Heart left ventricle (tissue), 16 donors: ENCODE measurements around the gene FAM210A. TPM values are rescaled to one million over a fixed set of nuclear protein-coding genes. Genes with fewer than 3 reads are reported as not detected.
"Not testable (repeated sequence)": the region's sequence is repeated elsewhere in the genome, so short reads cannot be mapped to it uniquely, and the experiment has no call there.

Experiments
- ATAC-seq, 4 donors: fragments of 200-7000 bp; cut with Tn5 transposase; one replicate each; pipeline ENCODE4 v1.9.1; 2020 to 2022; ENCODE audit warnings: moderate library complexity in 4 of 4, mild to moderate bottlenecking in 3 of 4, moderate number of reproducible peaks in 1 of 4
- DNase-seq, 5 donors: peaks; one replicate each; pipeline ENCODE4 v3.0.0-alpha.2; 2020
- H3K27ac ChIP-seq, 12 donors: fragments of 200-600 bp; sonication (generic) in 4 of 12; one replicate each; pipeline versions ENCODE4 v1.5.0 to v1.8.0; 2016 to 2022; ENCODE audit warnings: mild to moderate bottlenecking in 2 of 12
- H3K27me3 ChIP-seq, 9 donors: fragments of 200-600 bp; sonication (generic) in 2 of 9; one replicate each; pipeline versions ENCODE4 v1.5.1 to v1.8.0; 2016 to 2022; ENCODE audit warnings: mild to moderate bottlenecking in 3 of 9
- H3K36me3 ChIP-seq, 9 donors: fragments of 200-600 bp; sonication (generic) in 2 of 9; one replicate each; pipeline versions ENCODE4 v1.5.0 to v1.8.0; 2018 to 2022; ENCODE audit warnings: mild to moderate bottlenecking in 2 of 9
- H3K4me1 ChIP-seq, 12 donors: fragments of 200-600 bp; sonication (generic) in 4 of 12; one replicate each; pipeline versions ENCODE4 v1.5.0 to v1.8.0; 2016 to 2022; ENCODE audit warnings: mild to moderate bottlenecking in 3 of 12
- H3K4me3 ChIP-seq, 12 donors: fragments of 200-600 bp; sonication (generic) in 4 of 12; one replicate each; pipeline versions ENCODE4 v1.5.0 to v1.8.0; 2017 to 2022; ENCODE audit warnings: mild to moderate bottlenecking in 9 of 12, moderate library complexity in 4 of 12
- H3K9me3 ChIP-seq, 12 donors: fragments of 200-600 bp; sonication (generic) in 4 of 12; one replicate each; pipeline versions ENCODE4 v1.5.0 to v1.8.0; 2016 to 2022; ENCODE audit warnings: mild to moderate bottlenecking in 1 of 12
- POLR2A ChIP-seq, 2 donors: fragments of 450-650 bp; IDR thresholded peaks; one replicate each; pipeline ENCODE4 v1.6.1; 2017; ENCODE audit warnings: antibody characterized with exemption in 2 of 2, mild to moderate bottlenecking in 2 of 2, moderate library complexity in 2 of 2
- WGBS, 4 donors: extraction: QIAGEN DNeasy Blood & Tissue Kit in 2 of 4; methylation state at CpG; one replicate each; pipeline versions ENCODE4 v1.1.5 to v1.1.7; 2013 to 2018; 5-methylcytosine and 5-hydroxymethylcytosine counted together
- intact Hi-C, 10 donors: fragments of 100-400 bp; cut with DNase I; formaldehyde crosslinking; loops; one replicate each; pipeline versions ENCODE4 v1.11.1 to v1.14.2; 2022
- polyA plus RNA-seq, 2 donors: library from polyadenylated mRNA; stranded (reverse); fragments of 200-250 nt; gene quantifications; one replicate each; pipeline ENCODE4 v1.2.3, GENCODE V29; 2013
- total RNA-seq, 9 donors: library from RNA; depleted of rRNA in 2 of 9; stranded (reverse); fragments of >200 nt in 2 of 9; fragmentation: NEBNext Ultra II Directional in 3 of 9; extraction: Animal tissue kit (Norgen Biotek cat#: 25700) in 3 of 9; gene quantifications; one replicate each; pipeline versions ENCODE4 v1.1.0 to v1.2.4, GENCODE V29; 2016 to 2023
- TF ChIP-seq, protein P1 (sequence below), 12 donors: fragments of 200-600 bp; sonication (generic) in 4 of 12; IDR thresholded peaks; one replicate each; pipeline versions ENCODE4 v1.5.0 to v1.8.0; 2018 to 2022; ENCODE audit warnings: antibody characterized with exemption in 12 of 12, mild to moderate bottlenecking in 5 of 12
- donor health status: ischemic (EF 13 %, LVEDD 7.1; RV severe dilation, severe dysfunction).
- donor health status: healthy with polysubstance abuse.
- donor health status: DM: no; HTN: yes; CAD: no.
- donor health status: DM: no; HTN: no; CAD: no.
- donor health status: ischemic (EF 25% LVEDD 6.9; RV normal size, moderate dysfunction).
- donor health status: ischemic (EF 25% LVEDD 5.7; RV mildly dilated, moderate dysfunction).
- donor health status: healthy.
- donor health status: DM: yes; HTN: yes; CAD: no.
- donor health status: ischemic (EF 35%, LVEDD 5.7; RV mildly dilated, moderate dysfunction).
- donor health status: nonischemic (EF 11% LVEDD 7.7; RV severe dilation, severe dysfunction).
- donor health status: DM: yes; HTN: yes; CAD: no.
- donor health status: PGD.
- donor health status: ischemic (EF 29% LVEDD 5.4; RV normal size, mild dysfunction).
- donor health status: nonischemic (EF 23%, LVEDD 6.1; RV moderate dilation, normal function).

FAM210A gene
- total and polyA plus RNA-seq, 11 donors: 14.0 to 66.4 (median 48.1) TPM

DNA sequence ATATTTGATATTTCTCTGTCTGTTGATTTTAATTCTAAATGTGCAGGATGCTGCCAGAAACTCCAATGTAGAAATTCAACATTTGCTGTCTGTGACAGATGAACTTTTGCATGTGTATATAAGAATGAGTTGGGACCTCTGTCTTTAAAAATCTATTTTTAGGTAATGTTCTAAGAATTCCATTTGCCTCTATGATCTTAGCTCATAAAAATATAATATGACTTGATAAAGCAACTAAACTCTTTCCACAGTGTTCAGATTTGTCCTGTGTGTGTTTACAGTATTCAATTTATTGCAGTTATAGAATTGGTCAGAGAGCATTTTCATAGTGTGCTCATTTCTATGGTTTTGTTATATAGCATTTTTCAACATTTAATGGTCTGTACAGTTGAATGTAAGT lies 33.7 kb upstream of the FAM210A start:
- TF ChIP-seq POLR2A (IDR thresholded peaks at IDR 0.05): no peak
- TF ChIP-seq, protein P1, sequence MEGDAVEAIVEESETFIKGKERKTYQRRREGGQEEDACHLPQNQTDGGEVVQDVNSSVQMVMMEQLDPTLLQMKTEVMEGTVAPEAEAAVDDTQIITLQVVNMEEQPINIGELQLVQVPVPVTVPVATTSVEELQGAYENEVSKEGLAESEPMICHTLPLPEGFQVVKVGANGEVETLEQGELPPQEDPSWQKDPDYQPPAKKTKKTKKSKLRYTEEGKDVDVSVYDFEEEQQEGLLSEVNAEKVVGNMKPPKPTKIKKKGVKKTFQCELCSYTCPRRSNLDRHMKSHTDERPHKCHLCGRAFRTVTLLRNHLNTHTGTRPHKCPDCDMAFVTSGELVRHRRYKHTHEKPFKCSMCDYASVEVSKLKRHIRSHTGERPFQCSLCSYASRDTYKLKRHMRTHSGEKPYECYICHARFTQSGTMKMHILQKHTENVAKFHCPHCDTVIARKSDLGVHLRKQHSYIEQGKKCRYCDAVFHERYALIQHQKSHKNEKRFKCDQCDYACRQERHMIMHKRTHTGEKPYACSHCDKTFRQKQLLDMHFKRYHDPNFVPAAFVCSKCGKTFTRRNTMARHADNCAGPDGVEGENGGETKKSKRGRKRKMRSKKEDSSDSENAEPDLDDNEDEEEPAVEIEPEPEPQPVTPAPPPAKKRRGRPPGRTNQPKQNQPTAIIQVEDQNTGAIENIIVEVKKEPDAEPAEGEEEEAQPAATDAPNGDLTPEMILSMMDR (IDR thresholded peaks at IDR 0.05): no peak
- Histone ChIP-seq H3K4me1 (peaks cover 0 to 20% (median 2%) of the 10 kb centered on the region in 12 donors), H3K36me3 (peaks cover 0 to 69% (median 56%) of the 10 kb centered on the region in 9 donors), H3K9me3 (peaks cover 0 to 3% (median 0%) of the 10 kb centered on the region in 12 donors), H3K4me3 (no peak overlapping the region), H3K27me3 (no peaks in the 10 kb centered on the region), H3K27ac (peak overlapping the region in 2 of 12 donors; percentile 32 to 43)
- intact Hi-C loops: no loop called here
- ATAC-seq: peak in 1 of 4 donors; percentile 5
- no peak for DNase-seq

DNA sequence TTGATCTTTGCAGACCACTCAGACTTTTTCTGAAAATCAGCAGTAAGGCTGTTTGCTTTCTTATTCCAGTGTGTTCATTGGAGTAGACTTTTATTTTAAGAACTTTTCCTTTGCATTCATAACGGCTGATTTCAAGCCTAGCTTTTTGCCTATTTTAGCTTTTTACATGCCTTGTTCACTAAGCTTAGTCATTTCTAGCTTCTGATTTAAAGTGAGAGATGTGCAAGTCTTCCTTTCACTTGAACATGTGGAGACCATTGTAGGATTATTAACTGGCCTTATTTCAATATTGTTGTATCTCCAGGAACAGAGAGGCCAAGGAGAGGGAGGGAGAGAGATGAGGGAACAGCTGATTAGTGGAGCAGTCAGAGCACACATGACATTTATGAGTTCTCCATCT lies 32.3 kb upstream of the FAM210A start:
- ATAC-seq (no peak), DNase-seq (no peak)
- Histone ChIP-seq H3K27ac (no peak overlapping the region), H3K4me3 (no peak overlapping the region), H3K9me3 (peaks cover 0 to 3% (median 0%) of the 10 kb centered on the region in 12 donors), H3K27me3 (no peaks in the 10 kb centered on the region), H3K4me1 (peaks cover 0 to 16% (median 2%) of the 10 kb centered on the region in 12 donors), H3K36me3 (peaks cover 0 to 83% (median 70%) of the 10 kb centered on the region in 9 donors)
- intact Hi-C loops: no loop called here
- TF ChIP-seq, protein P1 (IDR thresholded peaks at IDR 0.05): no peak
- no peak for TF ChIP-seq POLR2A (IDR thresholded peaks at IDR 0.05)
- 77 to 92% (median 88%) methylated on average over 1 of the region's 1 CpG for WGBS, 4 donors

DNA sequence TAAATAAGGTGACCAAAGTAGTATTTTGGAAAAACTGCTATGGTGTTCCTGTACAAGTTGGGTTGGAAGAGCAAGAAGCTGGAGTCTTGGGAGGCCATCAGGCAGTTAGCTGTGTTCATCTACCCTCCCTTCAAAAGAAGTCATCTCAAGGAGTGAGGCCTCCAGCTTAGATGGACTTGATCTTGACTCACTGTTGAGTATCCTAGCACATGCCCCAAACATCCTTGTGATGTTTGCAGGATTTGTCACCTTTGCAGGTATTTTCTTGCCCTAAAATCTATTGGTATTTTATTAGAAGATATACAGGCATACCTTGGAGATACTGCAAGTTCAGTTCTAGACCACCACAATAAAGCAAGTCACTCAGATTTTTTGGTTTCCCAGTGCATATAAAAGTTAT lies 30.3 kb upstream of the FAM210A start:
- no peak for DNase-seq
- peak in 1 of 4 donors; percentile 15 for ATAC-seq
- no peak overlapping the region for H3K4me3 ChIP-seq

DNA sequence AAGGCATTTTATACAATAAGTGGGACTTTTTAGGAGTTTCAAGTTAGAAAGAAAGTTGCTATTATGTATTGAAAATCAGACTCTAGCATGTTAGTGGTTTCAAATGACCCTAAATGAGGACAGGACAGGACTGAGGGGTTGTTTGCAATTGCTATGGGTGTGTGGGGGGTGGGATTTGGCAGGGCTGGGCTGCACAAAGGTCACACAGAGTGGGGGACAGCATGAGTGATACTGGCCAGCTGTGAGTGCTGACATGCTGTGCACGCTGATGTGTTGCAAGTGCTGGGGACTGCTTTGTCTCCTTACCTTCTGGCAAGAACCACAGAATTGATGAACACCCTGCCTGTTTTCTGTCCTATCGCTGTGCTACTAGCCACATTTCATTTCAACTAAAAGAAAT lies 29.9 kb upstream of the FAM210A start:
- H3K36me3 ChIP-seq: peaks cover 0 to 95% (median 79%) of the 10 kb centered on the region in 9 donors
- peaks cover 0 to 6% (median 0%) of the 10 kb centered on the region in 12 donors for H3K4me1 ChIP-seq
- TF ChIP-seq POLR2A (IDR thresholded peaks at IDR 0.05): no peak
- TF ChIP-seq, protein P1 (IDR thresholded peaks at IDR 0.05): no peak
- H3K9me3 ChIP-seq: peaks cover 0 to 3% (median 0%) of the 10 kb centered on the region in 12 donors
- intact Hi-C loops: no loop called here
- 65 to 94% (median 71%) methylated on average over 2 of the region's 2 CpGs for WGBS, 4 donors
- peak in 2 of 5 donors; percentile 40 to 44 for DNase-seq
- H3K4me3 ChIP-seq: no peak overlapping the region
- H3K27me3 ChIP-seq: no peaks in the 10 kb centered on the region
- ATAC-seq: peak; percentile 56 to 89 (median 80)
- H3K27ac ChIP-seq: no peak overlapping the region

More for the DNA sequence above, 30.3 kb upstream of the FAM210A start:
- intact Hi-C loops: no loop called here
- no peaks in the 10 kb centered on the region for H3K27me3 ChIP-seq
- TF ChIP-seq, protein P1 (IDR thresholded peaks at IDR 0.05): no peak
- H3K4me1 ChIP-seq: peaks cover 0 to 6% (median 0%) of the 10 kb centered on the region in 12 donors
- peaks cover 0 to 3% (median 0%) of the 10 kb centered on the region in 12 donors for H3K9me3 ChIP-seq
- H3K27ac ChIP-seq: no peak overlapping the region
- H3K36me3 ChIP-seq: peaks cover 0 to 95% (median 79%) of the 10 kb centered on the region in 9 donors

DNA sequence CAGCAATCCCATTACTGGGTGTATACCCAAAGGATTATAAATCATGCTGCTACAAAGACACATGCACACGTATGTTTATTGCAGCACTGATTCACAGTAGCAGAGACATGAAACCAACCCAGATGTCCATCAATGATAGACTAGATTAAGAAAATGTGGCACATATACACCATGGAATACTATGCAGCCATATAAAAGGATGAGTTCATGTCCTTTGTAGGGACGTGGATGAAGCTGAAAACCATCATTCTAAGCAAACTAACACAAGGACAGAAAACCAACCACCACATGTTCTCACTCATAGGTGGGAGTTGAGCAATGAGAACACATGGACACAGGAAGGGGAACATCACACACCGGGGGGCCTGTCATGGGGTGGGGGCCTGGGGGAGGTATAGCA lies 25.2 kb upstream of the FAM210A start:
- H3K27ac ChIP-seq, H3K4me1 ChIP-seq, DNase-seq, intact Hi-C loops, H3K9me3 ChIP-seq, H3K4me3 ChIP-seq, H3K27me3 ChIP-seq, ATAC-seq: not testable (repeated sequence)
- WGBS, 4 donors: 95 to 100% (median 95%) methylated on average over 3 of the region's 3 CpGs
- peaks cover 0 to 98% (median 81%) of the 10 kb centered on the region in 9 donors for H3K36me3 ChIP-seq
